DMS153 (cell line): ENCODE data around the gene ZRSR2.
"Not testable (repeated sequence)": the region's sequence is repeated elsewhere in the genome, so short reads cannot be mapped to it uniquely, and the experiment has no call there.

Source experiments
- DNase-seq: peaks from one replicate; lab custom pipeline; 2025; lab: John Stamatoyannopoulos, UW

The ZRSR2 gene

GRCh38 chrX:15804563-15804962, 14.3 kb downstream of the ZRSR2 start:
- DNase-seq = no peak

GRCh38 chrX:15808254-15808653, 18.0 kb downstream of the ZRSR2 start:
- DNase-seq = no peak

GRCh38 chrX:15812192-15812938, 22.1 kb downstream of the ZRSR2 start:
- no peak for DNase-seq

GRCh38 chrX:15813416-15813815, 23.1 kb downstream of the ZRSR2 start:
- no peak for DNase-seq

GRCh38 chrX:15814771-15815365, 24.6 kb downstream of the ZRSR2 start:
- no peak for DNase-seq

- DNase-seq = no peak
These were observed 25.6 kb downstream of the ZRSR2 start for GRCh38 chrX:15815779-15816437.

- DNase-seq = no peak
These were observed 26.1 kb downstream of the ZRSR2 start for GRCh38 chrX:15816438-15816809.

GRCh38 chrX:15816886-15817285, 26.6 kb downstream of the ZRSR2 start:
- no peak for DNase-seq

- DNase-seq = no peak
These were observed 30.1 kb downstream of the ZRSR2 start for GRCh38 chrX:15820106-15821073.

GRCh38 chrX:15822922-15823321, 32.6 kb downstream of the ZRSR2 start:
- no peak for DNase-seq

- DNase-seq = no peak
These were observed 35.7 kb downstream of the ZRSR2 start for GRCh38 chrX:15825936-15826335.

- no peak for DNase-seq
These were observed 38.9 kb downstream of the ZRSR2 start for GRCh38 chrX:15829217-15829616.

- DNase-seq = not testable (repeated sequence)
These were observed 41.1 kb downstream of the ZRSR2 start for GRCh38 chrX:15831347-15831746.

- DNase-seq = no peak
These were observed 43.8 kb downstream of the ZRSR2 start for GRCh38 chrX:15834053-15834452.

GRCh38 chrX:15834827-15835595, 44.7 kb downstream of the ZRSR2 start:
- no peak for DNase-seq

- DNase-seq = no peak
These were observed 47.7 kb downstream of the ZRSR2 start for GRCh38 chrX:15838017-15838416.

GRCh38 chrX:15841853-15842516, 51.7 kb downstream of the ZRSR2 start:
- DNase-seq = no peak

- DNase-seq = no peak
These were observed 53.7 kb downstream of the ZRSR2 start for GRCh38 chrX:15843960-15844359.

GRCh38 chrX:15848576-15848975, 58.3 kb downstream of the ZRSR2 start:
- DNase-seq = no peak

- DNase-seq = no peak
These were observed 59.3 kb downstream of the ZRSR2 start for GRCh38 chrX:15849555-15849954.

- no peak for DNase-seq
These were observed 63.3 kb downstream of the ZRSR2 start for GRCh38 chrX:15853586-15854079.
